ENCODE data around the gene SMC5.

DNA sequence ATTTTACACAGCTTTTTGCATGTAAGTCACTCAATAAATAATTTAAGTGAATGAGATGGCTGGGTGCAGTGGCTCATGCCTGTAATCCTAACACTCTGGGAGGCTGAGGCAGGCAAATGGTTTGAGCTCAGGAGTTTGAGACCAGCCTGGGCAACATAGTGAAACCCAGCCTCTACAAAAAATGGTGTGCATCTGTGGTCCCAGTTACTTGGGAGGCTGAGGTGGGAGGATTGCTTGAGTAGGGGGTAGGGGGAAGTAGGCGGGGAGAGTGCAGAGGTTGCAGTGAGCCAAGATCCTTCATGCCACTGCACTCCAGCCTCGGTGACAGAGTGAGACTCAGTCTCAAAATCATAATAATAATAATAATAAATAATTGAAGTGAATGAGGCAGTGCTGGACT is 145.5 kb downstream of the SMC5 start:
- TF ChIP-seq, protein P1, sequence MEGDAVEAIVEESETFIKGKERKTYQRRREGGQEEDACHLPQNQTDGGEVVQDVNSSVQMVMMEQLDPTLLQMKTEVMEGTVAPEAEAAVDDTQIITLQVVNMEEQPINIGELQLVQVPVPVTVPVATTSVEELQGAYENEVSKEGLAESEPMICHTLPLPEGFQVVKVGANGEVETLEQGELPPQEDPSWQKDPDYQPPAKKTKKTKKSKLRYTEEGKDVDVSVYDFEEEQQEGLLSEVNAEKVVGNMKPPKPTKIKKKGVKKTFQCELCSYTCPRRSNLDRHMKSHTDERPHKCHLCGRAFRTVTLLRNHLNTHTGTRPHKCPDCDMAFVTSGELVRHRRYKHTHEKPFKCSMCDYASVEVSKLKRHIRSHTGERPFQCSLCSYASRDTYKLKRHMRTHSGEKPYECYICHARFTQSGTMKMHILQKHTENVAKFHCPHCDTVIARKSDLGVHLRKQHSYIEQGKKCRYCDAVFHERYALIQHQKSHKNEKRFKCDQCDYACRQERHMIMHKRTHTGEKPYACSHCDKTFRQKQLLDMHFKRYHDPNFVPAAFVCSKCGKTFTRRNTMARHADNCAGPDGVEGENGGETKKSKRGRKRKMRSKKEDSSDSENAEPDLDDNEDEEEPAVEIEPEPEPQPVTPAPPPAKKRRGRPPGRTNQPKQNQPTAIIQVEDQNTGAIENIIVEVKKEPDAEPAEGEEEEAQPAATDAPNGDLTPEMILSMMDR (IDR thresholded peaks at IDR 0.05): no peak
- TF ChIP-seq ZFX (IDR thresholded peaks at IDR 0.05; ENCODE audit: borderline replicate concordance): no peak

Measured in 22Rv1 (cell line).